HG02623 (cell line): ENCODE measurements around the gene LSM6.
A peak's percentile ranks its signal among the peaks of the same experiment; 100 is the strongest.

Experiments
- ATAC-seq: cut with Tn5 transposase; IDR thresholded peaks from one replicate; pipeline ENCODE4 v1.9.1; 2021; ENCODE audit warnings: moderate library complexity; ENCODE audit not compliant: unreplicated experiment

Gene LSM6

DNA sequence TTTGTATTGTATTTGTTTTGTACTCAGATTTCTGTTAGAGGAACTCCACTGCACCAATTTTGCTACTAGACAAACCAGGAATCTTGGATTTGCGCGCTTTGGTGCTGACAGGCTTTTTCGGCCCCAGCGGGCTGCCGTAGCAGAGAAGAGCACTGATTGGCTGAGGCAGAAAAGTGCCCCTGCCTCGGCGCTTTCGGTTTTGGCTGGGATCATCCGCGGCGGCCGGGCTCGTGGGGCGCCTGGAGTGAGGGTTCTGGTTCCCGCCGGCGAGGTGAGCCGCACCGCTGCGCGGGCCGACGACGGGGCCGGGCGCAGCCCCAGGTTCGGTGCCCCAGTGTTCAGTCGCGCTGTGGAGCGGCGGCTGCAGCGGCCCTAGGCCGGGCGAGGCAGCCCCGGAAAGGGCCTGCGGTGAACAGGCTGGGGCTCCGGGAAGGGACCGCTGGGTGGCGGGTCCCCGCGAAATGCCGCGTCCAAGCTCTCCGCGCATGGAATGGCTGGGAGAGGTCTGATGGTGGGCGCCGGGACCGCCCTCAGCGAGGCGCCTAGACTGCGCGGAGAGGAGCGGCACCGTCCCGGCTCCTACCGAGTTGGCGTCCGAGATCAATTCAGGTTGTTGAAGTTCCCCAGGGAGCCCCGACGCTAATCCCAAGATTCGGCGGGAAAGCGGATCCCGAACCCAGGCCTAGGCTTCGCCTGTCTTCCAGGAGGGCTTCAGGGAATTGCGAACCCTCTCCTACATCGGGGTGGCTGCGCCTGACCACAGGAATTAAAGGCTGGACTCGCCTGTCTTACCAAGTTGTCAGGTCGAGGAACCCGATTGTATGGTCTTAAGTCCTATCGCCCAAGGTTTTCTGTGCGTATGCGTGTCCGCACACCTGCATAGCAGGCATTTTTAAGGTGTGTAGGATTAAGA lies at the start of gene LSM6:
Gene LSM6, plus strand, starts transcription at position 178 of the 913 bp plus-strand sequence. CDS start 7,204 bp downstream, outside the sequence.
- peak; percentile 92 for ATAC-seq

DNA sequence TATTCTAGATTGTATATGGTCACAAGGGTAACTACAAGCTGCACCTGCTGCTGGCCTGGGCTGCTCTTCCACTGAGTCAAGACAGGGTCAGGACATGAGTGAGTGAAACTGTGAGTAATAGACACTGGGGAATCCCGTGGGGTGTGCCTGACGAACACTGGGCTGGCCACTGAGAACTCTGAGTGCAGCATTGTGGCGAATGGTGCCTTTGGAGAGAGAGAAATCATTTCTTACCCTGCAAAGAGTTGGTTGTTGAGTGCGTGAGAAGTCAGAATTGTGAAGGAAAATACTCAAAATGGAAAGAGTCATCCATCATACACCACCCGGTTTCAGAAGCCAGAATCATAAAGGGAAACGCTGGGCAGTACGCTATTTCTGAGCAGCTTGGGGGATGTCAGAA lies 43.1 kb upstream of the LSM6 start:
- ATAC-seq: peak; percentile 99

DNA sequence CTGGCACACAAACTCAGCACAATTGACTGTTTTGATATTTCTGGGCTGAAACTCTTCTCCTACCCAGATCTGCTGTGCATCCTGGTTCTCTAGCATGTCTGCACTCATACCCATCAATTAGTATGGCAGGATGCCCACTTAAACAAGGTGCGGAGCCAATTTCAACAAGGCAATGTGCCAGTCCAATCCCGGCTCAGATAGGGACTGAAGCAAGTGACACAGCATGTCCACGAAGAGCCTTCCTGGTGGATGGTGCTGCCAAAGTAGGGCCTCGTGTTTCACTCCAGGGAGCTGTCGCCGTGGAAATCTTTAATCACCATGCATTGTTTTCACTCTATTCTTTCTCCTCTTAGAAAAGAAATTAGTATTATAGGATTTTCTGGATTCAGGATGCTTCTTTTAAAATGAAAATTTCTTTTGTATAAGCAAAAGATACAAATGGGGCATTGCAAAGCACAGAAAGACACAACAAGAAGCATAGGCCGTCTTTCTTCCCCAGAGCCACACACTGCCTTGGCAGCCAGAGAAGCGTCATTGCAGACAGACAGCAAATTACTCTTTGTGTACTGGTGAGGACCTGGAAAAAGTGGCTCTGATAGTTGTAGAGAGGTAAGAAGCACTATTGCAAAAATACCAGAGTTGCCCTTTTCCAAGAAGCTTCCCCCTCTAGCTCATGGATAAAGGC lies 40.6 kb upstream of the LSM6 start:
- no peak for ATAC-seq

DNA sequence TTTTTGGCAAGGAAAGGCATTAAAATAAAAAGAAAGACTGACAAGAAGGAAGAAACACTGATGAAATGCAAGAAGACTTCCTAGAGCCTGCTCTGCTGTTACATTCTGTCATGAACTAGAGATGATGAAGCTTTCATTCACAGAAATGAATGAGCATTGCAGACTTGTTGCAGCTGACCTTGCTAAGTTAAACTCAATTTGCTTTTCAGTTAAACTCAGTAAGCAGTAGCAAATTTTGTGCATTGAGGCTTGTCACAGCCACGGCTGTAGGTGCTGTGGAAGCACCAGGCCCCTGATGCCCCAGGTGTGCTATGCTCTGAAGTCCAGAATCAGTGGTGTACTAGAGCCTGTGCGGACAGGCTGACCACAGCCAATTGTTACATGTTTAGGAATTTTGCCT lies 39.6 kb upstream of the LSM6 start:
- ATAC-seq: no peak

DNA sequence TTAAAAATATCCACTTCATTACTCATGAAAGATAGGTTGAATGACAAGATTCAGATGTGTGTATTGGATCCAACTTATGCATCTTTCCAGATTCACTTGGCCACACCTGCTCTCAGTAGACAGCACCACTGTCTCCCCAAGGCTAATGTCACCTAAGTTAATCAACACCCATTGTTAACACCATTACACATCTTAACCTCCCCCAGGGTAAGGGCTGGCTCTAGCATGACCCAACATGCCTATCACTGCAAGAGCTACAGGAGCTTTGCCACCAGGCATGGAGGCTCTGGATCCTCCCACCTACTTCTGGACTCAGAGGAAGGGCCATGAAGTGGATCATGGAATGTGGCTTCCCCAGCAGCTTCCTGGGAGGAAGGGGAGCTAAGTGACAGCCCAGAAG lies 32.8 kb upstream of the LSM6 start:
- no peak for ATAC-seq

DNA sequence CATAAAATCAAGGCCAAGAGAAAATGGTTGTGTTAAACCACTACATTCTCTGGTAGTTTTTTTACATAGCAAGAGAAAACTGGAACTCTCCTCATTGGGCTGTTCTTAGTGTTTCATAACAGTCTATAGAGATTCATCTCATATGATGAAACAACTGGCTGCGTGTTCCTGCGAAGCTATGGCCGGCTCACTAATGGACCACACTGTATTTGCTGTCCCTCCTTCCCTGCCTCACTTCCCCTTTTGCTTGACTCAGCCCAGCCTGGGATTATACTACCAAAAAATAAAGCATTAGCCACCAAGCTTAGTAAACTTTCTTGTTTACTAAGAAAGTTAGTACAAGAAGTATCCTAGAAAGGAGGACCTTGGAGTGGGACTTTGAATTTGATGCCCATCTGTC lies 31.6 kb upstream of the LSM6 start:
- ATAC-seq: no peak

DNA sequence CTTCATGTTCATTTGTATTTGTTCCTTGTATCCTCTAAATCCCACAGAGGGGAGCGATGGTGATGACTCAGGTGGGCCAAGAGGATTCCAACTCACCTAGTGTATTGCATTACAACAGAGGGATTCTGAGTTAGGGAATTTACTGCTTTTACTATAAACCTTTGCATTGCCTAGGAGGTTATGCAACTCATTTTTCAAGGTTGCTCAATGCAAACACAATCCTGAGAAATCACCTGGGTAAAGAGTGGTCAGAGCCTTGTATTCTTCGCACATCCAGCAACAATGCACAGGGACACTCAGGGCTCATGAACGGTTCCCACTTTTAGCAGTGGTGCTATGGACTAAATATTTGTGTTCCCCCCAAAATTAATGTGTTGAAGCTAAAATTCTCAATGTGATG lies 28.6 kb upstream of the LSM6 start:
- ATAC-seq: no peak

DNA sequence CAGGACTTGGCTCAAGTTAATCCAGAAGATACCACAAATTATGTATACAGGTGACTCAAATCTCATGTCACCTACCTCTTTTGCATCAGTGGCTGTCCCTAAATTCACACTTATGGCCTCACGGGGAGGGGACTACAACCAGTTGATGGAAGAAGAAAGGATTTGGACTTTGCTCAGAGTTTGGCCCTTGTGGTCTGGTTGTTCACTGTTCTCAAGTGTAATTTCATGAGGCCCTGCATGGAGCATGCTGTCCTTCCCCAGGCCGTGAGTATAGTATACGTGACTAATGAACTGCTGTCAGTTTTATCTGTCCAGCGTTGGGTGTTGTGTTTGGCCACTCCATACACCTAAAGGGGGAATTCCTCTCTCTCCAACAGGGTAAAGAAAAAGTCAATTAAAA lies 27.5 kb upstream of the LSM6 start:
- no peak for ATAC-seq

DNA sequence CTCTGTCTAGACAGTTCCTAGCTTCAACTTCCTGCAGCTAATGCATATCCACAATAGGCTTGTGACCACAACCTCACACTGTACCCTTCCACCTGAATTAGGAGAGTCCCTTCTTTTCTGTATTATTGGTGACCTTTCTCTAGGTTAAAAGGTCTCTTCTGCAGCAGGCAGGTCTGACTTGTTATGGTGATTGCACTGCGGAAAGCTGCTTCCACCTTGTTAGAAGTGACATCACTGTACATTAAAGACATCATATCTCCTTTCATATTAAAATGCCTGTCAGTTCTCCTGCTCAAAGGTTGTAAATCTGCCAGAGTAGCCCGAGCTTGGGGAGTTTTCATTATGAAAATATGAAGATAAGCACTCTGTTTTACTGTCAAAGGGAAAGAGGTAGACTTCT lies 21.5 kb upstream of the LSM6 start:
- no peak for ATAC-seq

DNA sequence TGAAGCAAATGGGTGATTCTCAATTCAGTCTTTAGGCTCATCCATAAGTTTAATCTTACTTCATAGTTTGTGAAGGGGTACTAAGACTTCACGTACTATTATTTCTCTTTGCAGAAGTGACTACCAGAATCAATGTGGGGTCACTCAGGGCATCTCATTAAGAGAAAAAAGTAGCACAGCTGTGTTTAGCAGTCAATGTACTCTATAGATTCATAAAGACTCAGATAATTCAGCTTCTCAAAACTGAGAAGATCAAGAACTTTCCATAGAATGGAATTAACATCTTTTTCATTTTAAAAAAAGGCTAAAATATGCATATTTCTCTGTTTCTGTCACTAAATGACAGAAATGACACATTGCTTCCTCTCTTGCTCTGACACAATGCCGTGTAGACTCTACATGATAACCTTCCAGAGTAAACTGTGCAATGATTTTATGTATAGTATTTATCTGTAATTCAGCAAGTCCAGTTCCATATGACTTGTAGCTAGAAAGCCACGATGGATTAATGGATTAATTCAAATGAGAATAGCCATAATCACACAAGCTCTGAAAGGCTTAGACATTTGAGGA lies 20.3 kb upstream of the LSM6 start:
- ATAC-seq: peak; percentile 60

DNA sequence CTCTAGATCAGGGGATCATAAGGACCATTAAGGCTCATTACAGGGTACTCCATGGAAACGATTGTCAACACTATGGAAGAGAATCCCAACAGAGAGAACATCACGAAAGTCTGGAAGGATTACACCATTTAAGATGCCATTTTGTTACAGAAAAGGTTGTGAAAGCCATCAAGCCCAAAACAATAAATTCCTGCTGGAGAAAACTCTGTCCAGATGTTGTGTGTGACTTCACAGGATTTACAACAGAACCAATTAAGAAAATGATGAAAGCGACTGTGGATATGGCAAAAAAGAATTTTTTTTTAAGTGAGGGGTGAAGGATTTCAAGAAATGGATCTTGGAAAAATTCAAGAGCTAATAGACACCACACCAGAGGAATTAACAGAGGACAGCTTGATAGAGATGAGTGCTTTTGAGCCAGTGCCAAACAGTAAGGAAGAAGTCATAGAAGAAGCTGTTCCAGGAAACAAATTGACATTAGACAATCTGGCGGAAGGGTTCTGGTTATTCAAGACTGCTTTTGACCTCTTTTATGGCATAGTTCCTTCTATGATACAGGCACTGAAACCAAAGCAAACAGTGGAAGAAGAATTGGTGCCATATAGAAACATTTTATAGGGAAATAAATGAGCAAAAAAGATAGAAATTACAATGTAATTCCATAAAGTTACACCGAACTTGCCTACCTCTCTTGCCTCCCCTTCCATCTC lies 17.3 kb upstream of the LSM6 start:
- ATAC-seq: no peak

DNA sequence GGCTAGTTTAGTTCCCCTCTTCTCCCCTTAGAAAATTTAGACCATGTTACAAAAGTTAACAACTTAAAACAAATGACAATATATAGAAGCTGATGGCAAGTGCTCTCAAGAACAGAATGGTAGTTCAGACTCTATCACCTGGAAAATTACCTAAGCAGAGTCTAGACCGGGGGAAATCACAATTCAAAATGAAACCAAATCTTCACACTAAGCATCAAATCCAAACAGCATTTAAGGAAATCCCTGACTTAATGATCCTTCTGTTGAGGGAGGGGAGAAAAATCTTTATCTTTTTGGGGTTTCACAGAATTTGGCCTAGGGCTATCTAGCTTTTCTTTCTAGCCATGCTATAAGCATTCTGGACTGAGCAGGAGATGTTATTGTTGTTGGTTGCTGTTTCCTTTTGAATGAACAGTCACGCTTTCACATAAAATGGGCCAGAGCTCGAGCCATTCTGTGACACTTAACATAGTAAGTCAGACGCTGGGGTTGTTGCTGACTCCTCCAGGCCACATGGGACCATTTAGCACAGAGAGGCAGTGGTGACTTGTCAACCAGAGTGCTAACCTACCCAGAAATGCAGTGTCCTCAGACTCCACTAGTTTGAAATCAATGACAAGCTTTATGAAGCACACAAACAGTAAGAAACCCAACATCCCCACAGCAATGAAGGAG lies 16.0 kb upstream of the LSM6 start:
- ATAC-seq: peak; percentile 63

DNA sequence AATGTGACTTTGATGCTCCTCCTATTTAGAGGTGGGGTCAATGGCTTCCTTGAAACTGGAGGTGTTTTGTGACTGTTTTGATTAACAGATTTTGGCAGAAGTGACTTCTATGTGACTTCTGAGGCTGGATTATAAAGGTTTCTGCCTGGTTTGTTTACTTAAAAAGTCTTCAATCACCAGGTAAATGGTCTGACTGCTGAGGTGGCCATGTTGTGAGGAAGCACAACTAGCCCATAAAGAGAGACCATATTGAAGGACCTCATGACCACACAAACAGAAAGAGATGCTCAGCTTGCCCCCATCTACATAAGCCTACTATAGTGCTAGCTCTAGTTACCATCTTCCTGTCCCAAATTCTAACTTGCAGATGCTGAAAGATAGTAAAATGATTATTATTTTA lies 14.3 kb upstream of the LSM6 start:
- no peak for ATAC-seq

DNA sequence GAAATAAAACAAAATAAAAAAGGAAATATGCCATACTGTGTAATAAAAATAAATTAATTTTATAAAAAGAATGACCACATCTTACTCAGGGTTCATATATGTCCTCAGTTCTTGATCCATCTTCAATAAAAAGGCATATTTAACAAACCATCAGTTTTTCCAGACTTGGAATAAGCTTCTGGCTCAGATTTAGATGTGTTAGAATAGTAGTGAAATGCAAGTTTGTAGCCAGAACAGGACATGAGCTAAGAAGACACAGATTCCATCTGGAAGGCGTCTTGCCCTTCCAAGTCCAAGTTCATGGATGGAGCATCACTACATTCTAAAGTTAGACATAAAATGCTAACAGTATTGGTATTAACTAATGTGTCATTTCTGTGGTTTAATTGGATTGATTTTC lies 10.3 kb upstream of the LSM6 start:
- ATAC-seq: no peak

DNA sequence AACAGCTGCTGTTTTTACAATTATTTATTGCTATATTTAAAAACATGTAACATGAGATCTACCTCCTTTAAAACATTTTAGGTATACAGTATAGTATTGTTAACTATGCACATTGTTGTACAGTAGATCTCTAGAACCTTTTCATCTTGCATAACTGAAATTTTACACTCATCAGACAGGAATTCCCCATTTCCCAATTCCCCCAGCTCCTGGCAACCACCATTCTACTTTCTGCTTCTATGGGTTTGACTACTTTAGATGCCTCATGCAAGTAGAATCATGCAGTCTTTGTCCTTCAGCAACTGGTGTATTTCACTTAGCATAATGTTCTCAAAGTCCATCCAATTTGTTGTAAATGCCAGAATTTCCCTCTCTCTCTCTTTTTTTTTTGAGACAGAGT lies 9.7 kb upstream of the LSM6 start:
- ATAC-seq: no peak

DNA sequence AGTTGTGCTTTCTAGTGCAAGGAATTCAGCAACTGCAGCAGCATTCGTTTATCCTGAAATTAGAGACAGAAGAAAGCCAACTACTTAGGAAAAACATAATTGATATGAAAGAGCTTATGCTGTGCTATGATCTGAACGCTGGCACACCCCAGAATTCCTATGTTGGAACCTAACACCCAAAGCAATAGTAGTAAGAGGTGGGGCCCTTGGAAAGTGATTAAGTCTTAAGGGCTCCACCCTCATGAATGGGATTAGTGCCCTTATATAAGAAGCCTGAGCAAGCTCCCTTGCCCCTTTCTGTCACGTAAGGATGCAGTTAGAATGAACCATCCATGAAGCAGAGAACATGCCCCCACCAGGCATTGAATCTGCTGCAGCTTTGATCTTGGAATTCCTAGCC lies 5.4 kb upstream of the LSM6 start:
- ATAC-seq: no peak

DNA sequence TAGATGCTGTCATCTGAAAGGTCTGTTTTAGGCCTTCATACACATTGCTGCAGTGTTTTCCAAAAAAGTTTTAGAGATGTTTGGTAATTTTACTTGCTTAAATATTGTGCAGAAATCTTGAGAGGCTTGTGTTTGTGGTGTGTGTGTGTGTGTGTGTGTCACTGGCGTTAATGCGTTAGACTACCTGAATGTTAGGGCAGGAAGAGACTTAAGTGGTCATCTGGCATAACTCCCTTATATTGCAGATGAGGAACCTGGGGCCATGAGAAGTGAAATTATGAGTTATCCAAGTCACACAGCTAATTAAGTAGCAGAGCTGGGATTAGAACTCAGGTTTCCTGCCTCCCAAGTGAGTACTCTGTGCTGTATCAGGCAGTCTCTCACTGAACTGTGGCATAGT lies 1.4 kb downstream of the LSM6 start:
- no peak for ATAC-seq

DNA sequence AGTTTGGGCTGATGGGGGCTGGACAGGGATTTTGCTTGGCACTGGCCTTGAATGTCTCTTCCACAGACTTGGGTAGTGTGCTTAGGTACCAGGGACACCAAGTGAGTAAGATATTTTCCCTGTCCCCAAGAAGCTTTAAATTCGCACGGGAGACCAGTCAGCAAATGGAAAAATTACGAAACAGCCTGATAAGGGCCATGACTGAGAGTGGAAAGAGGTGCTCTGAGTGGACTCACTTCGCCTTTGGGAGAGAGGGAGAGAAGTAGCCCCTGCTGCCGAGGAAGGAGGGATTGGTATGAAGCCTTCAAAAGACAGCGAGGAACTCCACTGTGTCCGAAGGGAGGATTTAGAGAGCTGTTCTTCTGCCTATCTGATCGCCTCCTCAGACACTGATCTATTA lies 2.6 kb downstream of the LSM6 start:
- no peak for ATAC-seq

DNA sequence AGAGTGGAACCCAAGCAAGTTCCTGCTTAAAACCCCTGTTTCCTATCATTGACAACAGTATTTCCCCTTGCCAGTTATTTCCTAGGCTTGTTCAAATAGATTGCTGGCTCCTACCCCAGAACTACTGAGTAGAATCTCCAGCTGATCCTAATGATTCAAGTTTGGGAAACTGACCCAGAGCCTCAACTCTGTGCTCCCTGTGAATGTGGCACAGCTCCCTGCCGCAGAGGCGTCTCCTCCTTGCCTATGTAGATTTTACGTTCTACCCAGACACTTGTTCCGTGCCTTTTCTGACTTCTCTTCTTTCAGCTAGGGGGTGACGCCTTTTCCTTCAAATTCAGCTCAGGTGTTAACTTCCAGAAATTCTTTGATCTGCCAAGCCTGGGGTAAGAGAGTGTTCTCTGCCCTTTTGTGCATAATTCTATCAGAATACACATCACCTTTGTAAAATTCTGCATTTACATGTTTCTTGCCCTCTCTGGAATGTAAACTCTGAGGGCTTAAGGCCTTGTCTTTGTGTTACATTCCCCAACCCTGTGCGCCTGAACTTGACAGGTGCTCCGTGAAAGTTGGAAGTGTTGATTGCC lies 4.4 kb downstream of the LSM6 start:
- ATAC-seq: no peak

DNA sequence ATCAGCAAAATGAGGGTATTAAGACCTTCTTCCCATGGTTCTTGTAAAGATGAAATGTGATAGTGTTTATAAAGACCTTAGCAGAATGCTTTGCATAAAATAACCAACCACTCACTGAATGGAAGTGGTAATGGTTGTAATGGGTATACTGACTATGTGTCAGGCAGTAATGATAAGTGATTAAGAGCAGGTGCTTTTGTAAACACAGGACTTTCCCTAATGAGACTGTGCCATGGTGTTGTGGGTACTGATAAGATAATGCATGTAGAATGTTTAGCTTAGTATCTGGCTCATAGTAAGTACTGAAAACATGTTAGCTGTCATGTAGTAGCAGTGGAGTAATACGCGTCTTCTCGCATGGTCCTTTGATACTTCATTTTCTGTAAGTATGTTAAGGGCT lies 6.9 kb downstream of the LSM6 start:
- ATAC-seq: no peak

DNA sequence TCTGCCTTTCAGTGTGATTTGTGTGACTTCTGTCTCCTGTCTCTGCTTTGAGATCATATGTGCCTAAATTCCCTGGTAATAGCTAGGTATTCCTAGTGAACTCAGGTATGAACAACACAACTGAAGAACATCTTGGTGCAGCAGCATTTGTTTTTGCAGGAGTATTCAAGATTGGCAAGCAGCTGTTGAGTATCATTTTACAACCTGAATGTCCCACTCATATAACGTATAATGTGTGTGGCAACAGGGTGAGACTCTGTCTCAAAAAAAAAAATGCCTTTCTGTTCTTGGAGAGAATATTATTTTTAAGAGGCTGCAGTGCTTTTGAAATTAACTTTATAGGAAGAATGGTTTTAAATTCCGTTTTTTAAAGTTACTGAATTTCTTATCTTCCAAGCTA lies 7.7 kb downstream of the LSM6 start:
- no peak for ATAC-seq
